Sigmoid colon (tissue), 7 donors: ENCODE results near the gene PLEKHO2. TPM values are rescaled to one million over a fixed set of nuclear protein-coding genes. Genes with fewer than 3 reads are reported as not detected.

Experiments used
- DNase-seq: peaks from one replicate; pipeline ENCODE4 v3.0.0-alpha.2; 2019
- H3K27ac ChIP-seq, 4 donors: fragments of 200-600 bp; sonication (generic); one replicate each; pipeline ENCODE4 v1.5.1; 2016 to 2019; ENCODE audit warnings: mild to moderate bottlenecking in 1 of 4
- H3K27me3 ChIP-seq, 3 donors: fragments of 200-600 bp; sonication (generic); one replicate each; pipeline ENCODE4 v1.5.1; 2019; ENCODE audit warnings: mild to moderate bottlenecking in 1 of 3
- H3K36me3 ChIP-seq, 4 donors: fragments of 200-600 bp; sonication (generic); one replicate each; pipeline ENCODE4 v1.5.1; 2016 to 2019
- H3K4me1 ChIP-seq, 4 donors: fragments of 200-600 bp; sonication (generic); one replicate each; pipeline ENCODE4 v1.5.1; 2017 to 2019
- H3K4me3 ChIP-seq, 4 donors: fragments of 200-600 bp; sonication (generic); one replicate each; pipeline ENCODE4 v1.5.1; 2017 to 2019; ENCODE audit warnings: mild to moderate bottlenecking in 2 of 4, moderate library complexity in 1 of 4
- H3K9me3 ChIP-seq, 4 donors: fragments of 200-600 bp in 3 of 4; sonication (generic) in 3 of 4; one replicate each; pipeline versions ENCODE4 v1.5.1 to v1.6.1; 2013 to 2019
- EP300 ChIP-seq, 4 donors: sonication (generic); formaldehyde crosslinking; IDR thresholded peaks; one replicate each; pipeline ENCODE4 v1.6.1; 2017; ENCODE audit warnings: antibody characterized with exemption in 4 of 4
- POLR2A ChIP-seq, 2 donors: fragments of 450-650 bp; IDR thresholded peaks; one replicate each; pipeline ENCODE4 v1.6.1; 2016; ENCODE audit warnings: antibody characterized with exemption in 2 of 2, mild to moderate bottlenecking in 2 of 2, moderate library complexity in 2 of 2
- POLR2AphosphoS5 ChIP-seq, 4 donors: sonication (generic); formaldehyde crosslinking; IDR thresholded peaks; one replicate each; pipeline ENCODE4 v1.6.1; 2017; ENCODE audit warnings: antibody characterized with exemption in 4 of 4
- WGBS, 2 donors: extraction: QIAGEN DNeasy Blood & Tissue Kit; methylation state at CpG; one replicate each; pipeline ENCODE4 v1.1.7; 2013; 5-methylcytosine and 5-hydroxymethylcytosine counted together
- intact Hi-C: fragments of 100-400 bp; cut with DNase I; formaldehyde crosslinking; loops from one replicate; pipeline ENCODE4 v1.15.1; 2023
- polyA plus RNA-seq, 3 donors: library from polyadenylated mRNA; stranded (reverse); fragments of 200-250 nt; gene quantifications; one replicate each; pipeline ENCODE4 v1.2.3, GENCODE V29; 2013
- total RNA-seq, 4 donors: library from RNA; depleted of rRNA; stranded (reverse); fragments of >200 nt; gene quantifications; one replicate each; pipeline ENCODE4 v1.1.0, GENCODE V29; 2016
- TF ChIP-seq, protein P1 (sequence below), 4 experiments: fragments of 450-650 bp in 3 of 4; fragments of 200-600 bp in 1 of 4; IDR thresholded peaks; one replicate each; pipeline ENCODE4 v1.5.1; 2016 to 2019; ENCODE audit warnings: antibody characterized with exemption in 4 of 4, mild to moderate bottlenecking in 3 of 4, moderate library complexity in 2 of 4
- donor health status: healthy with polysubstance abuse.
- donor health status: Bipolar disorder and iron deficiency.
- donor health status: healthy.

PLEKHO2 gene
- total and polyA plus RNA-seq, 7 donors, result 11.4 to 43.4 (median 20.1) TPM

- Histone ChIP-seq H3K4me1 (peaks cover 0 to 23% (median 18%) of the 10 kb centered on the region in 4 donors), H3K27me3 (no peaks in the 10 kb centered on the region), H3K4me3 (no peak overlapping the region), H3K36me3 (no peaks in the 10 kb centered on the region), H3K9me3 (no peaks in the 10 kb centered on the region), H3K27ac (no peak overlapping the region)
- WGBS, 2 donors, result 52 to 81% methylated on average over 1 of the region's 1 CpG
- intact Hi-C loops, result no loop called here
- DNase-seq, result peak; percentile 67
- no peak for TF ChIP-seq POLR2A (IDR thresholded peaks at IDR 0.05)
- peak in 1 of 4 donors; percentile 26 for TF ChIP-seq POLR2AphosphoS5 (IDR thresholded peaks at IDR 0.05)
- TF ChIP-seq, protein P1, sequence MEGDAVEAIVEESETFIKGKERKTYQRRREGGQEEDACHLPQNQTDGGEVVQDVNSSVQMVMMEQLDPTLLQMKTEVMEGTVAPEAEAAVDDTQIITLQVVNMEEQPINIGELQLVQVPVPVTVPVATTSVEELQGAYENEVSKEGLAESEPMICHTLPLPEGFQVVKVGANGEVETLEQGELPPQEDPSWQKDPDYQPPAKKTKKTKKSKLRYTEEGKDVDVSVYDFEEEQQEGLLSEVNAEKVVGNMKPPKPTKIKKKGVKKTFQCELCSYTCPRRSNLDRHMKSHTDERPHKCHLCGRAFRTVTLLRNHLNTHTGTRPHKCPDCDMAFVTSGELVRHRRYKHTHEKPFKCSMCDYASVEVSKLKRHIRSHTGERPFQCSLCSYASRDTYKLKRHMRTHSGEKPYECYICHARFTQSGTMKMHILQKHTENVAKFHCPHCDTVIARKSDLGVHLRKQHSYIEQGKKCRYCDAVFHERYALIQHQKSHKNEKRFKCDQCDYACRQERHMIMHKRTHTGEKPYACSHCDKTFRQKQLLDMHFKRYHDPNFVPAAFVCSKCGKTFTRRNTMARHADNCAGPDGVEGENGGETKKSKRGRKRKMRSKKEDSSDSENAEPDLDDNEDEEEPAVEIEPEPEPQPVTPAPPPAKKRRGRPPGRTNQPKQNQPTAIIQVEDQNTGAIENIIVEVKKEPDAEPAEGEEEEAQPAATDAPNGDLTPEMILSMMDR (IDR thresholded peaks at IDR 0.05), result no peak
- TF ChIP-seq EP300 (IDR thresholded peaks at IDR 0.05), result no peak
Observed at GRCh38 chr15:64837502-64837901, 4.2 kb upstream of the PLEKHO2 start.

DNA sequence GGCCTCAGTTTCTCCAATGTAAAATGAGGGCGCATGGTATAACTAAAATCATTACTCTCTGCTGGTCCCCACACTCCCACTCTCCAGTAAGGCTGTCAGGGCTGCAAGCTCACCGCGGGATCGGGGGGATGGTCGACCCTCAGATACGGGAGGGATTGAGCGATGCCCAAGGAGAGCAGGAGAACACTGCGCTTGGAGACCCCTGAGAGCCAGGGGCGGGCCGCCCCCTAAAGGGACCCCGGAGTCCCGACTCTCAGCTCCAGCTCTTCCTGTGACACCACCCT is 713 bp upstream of the PLEKHO2 start:
- TF ChIP-seq POLR2AphosphoS5 (IDR thresholded peaks at IDR 0.05) (no peak), EP300 (IDR thresholded peaks at IDR 0.05) (no peak), POLR2A (IDR thresholded peaks at IDR 0.05) (no peak)
- TF ChIP-seq, protein P1 (IDR thresholded peaks at IDR 0.05), result no peak
- H3K9me3 ChIP-seq, result no peaks in the 10 kb centered on the region
- no peaks in the 10 kb centered on the region for H3K36me3 ChIP-seq
- intact Hi-C loops, result loop anchor here (5.0 kb wide), 1 partner anchor 151 kb away; no protein-coding TSS in a partner anchor
- H3K4me1 ChIP-seq, result peaks cover 0 to 51% (median 43%) of the 10 kb centered on the region in 4 donors
- peak overlapping the region; percentile 79 to 99 (median 97) for H3K4me3 ChIP-seq
- DNase-seq, result no peak
- peak overlapping the region; percentile 92 to 99 (median 98) for H3K27ac ChIP-seq
- 3 to 8% methylated on average over 12 of the region's 12 CpGs for WGBS, 2 donors
- no peaks in the 10 kb centered on the region for H3K27me3 ChIP-seq

GRCh38 chr15:64842096-64842939 is 603 bp downstream of the PLEKHO2 start:
- Histone ChIP-seq H3K27ac (peak overlapping the region; percentile 92 to 99 (median 98)), H3K4me3 (peak overlapping the region; percentile 79 to 99 (median 97)), H3K27me3 (no peaks in the 10 kb centered on the region), H3K9me3 (no peaks in the 10 kb centered on the region), H3K36me3 (no peaks in the 10 kb centered on the region), H3K4me1 (peaks cover 0 to 59% (median 51%) of the 10 kb centered on the region in 4 donors)
- intact Hi-C loops, result loop anchor here (2.0 to 5.0 kb wide), 2 partner anchors 50 to 150 kb away; no protein-coding TSS in a partner anchor
- peak; percentile 78 for DNase-seq
- no peak for TF ChIP-seq POLR2A (IDR thresholded peaks at IDR 0.05)
- peak in 1 of 4 donors; percentile 43 for TF ChIP-seq POLR2AphosphoS5 (IDR thresholded peaks at IDR 0.05)
- WGBS, 2 donors, result 10 to 22% methylated on average over 26 of the region's 26 CpGs

DNA sequence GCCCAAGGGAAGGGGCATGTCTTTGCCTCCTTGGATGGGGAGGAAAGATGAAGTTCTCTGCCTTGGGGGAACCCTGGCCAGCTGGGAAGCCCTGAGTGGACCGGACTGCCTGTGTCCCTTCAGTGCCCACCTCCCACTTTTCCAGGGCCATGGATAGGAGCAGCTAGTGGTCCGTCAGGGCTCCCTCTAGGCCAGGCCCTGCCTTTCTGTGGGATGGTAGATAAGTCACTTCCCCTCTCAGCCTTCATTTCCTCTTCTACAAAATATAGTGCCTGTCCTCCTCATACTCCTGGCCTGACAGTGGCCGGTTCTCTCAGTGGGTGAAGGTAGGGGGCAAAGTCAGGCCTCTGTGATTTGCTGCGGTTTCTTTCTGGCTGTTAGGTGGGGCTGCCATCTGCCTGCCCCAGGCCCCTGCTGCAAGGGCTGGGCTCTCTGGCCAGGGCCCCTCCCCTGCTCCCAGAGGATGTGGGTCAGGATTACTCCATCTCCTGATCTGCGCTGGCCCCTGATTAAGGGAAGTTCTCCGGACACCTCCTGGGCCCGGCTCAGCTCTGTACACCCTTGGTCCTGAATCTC is 1.4 kb downstream of the PLEKHO2 start:
- intact Hi-C loops, result loop anchor here (2.0 to 5.0 kb wide), 2 partner anchors 50 to 149 kb away; no protein-coding TSS in a partner anchor

More for the DNA sequence above, 1.4 kb downstream of the PLEKHO2 start:
- Histone ChIP-seq H3K27ac (peak overlapping the region; percentile 92 to 99 (median 98)), H3K27me3 (no peaks in the 10 kb centered on the region), H3K9me3 (no peaks in the 10 kb centered on the region), H3K4me3 (peak overlapping the region; percentile 79 to 99 (median 97)), H3K4me1 (peaks cover 0 to 66% (median 57%) of the 10 kb centered on the region in 4 donors), H3K36me3 (no peaks in the 10 kb centered on the region)
- DNase-seq, result peak; percentile 92
- TF ChIP-seq POLR2AphosphoS5 (IDR thresholded peaks at IDR 0.05), result peak; percentile 11 to 38 (median 18)
- TF ChIP-seq, protein P1 (IDR thresholded peaks at IDR 0.05), result no peak
- TF ChIP-seq EP300 (IDR thresholded peaks at IDR 0.05), result no peak
- TF ChIP-seq POLR2A (IDR thresholded peaks at IDR 0.05), result no peak
- WGBS, 2 donors, result 35 to 63% methylated on average over 7 of the region's 7 CpGs
